GM18858 (cell line): ENCODE results near the gene PHOSPHO1.

Experiments
- ATAC-seq: cut with Tn5 transposase; IDR thresholded peaks from one replicate; pipeline ENCODE4 v1.9.1; 2021; ENCODE audit not compliant: unreplicated experiment

The PHOSPHO1 gene

DNA sequence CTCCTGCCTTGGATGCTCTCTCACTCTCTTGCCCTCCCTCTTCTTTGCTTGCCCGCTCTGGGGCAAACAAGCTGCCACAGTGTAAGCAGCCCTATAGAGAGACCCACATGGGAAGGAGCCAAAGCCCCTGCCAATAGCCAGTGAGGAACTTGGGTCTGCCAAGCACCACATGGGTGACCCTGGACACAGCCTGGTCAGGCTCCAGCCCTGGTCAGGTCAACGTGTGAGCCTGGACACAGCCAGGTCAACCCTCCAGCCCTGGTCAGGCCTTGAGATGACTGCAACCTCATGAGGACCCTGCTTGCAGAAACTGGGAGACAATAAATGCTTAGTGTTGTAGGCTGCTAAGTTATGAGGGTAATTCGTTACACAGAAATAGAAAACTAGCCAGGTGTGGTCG is 14.3 kb upstream of the PHOSPHO1 start:
- no peak for ATAC-seq

GRCh38 chr17:49242813-49243212 is 12.2 kb upstream of the PHOSPHO1 start:
- no peak for ATAC-seq

DNA sequence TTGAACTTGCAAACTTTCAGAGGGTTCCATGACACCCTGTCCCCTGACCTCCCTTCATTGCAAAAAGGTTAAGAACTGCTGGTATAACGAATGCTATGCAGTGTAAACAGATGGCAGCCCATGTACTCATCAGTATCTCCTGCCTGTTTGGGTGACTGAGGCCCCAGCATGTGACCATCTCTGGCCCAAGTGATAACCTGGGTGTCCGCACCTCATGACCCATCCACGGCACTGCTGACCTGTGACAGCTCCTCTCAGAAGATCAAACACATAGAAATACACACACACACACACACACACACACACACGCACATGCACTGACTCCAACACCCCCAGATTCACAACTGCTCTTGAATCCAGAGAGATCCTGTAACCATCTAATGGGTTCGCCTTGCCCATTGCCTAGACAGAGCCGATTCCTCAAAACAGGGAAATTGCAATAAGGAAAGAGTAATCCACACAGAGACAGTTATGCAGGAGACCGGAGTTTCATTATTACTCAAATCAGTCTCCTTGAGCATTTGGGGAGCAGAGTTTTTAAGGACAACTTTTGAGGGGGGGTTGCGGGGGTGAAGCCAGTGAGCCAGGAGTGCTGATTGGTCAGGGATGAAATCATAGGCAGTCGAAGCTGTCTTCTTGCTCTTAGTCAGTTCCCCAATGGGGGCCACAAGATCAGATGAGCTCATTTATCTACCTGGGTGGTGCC is 11.3 kb upstream of the PHOSPHO1 start:
- ATAC-seq, result no peak

DNA sequence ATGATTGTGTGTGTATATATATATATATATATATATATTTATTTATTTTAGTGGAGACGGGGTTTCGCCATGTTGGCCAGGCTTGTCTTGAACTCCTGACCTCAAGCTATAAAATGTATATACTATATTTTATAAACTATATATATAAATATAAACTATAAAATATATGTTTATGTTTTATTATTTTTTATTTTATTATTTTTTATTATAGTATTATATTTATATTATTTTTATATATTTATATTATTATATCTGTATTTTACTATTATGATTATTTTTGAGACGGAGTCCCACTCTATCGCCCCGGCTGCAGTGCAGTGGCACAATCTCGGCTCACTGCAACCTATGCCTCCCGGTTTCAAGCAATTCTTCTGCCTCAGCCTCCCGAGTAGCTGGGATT is 10.5 kb upstream of the PHOSPHO1 start:
- no peak for ATAC-seq

DNA sequence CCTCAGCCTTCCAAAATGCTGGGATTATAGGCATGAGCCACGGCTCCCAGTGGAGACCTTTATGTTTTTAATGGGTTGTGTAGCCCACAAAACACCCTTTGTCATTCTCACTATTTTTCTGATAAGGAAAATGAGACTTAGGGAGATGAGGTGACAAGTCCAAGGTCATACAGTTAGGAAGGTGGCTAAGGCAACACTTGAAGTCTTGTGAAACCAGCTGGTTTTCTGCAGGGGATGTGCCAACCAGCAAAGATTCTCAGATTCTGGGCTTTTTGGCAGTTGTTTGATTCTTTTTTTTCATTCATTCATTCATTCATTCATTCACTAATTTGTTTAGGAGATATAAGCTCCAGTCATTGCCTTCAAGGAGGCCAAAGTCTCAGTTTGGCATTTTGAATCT is 10.0 kb upstream of the PHOSPHO1 start:
- ATAC-seq, result no peak

DNA sequence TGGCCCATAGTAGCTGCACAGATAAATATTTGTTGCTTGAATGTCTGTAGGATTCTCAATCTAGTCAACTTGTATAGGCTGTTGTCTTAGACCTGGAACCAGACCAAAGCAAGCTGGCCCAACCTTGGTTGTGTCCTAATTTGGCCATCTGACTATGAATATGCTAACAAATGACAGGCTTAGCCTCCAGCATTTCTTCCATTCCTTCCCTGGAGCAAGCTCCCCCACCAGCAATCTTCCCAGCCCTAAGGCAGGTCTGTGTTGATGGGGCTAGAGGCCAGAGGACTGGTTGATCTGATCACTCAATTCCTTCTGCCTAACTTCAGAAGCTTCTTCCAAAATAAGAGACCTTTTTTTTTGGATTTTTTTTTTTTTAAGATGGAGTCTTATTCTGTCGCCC is 9.4 kb upstream of the PHOSPHO1 start:
- ATAC-seq, result no peak

DNA sequence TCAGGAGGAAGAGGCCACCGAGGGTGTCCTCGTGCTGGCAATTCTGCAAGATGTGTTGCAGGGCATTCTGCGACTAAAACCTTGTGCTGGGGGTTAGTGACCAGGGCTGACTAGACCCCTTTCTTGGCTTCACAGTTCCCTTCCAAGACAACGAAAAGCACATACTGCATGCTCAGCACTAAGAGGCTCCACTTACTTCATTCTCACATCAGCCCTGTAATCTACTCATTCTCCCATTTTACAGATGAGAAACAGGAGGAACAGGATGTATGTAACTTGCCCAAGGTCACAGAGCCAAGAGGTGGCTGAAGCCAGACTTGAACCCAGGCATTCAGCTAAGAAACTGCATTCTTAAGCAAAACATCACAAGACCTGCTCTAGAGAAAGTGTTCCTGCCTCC is 5.3 kb upstream of the PHOSPHO1 start:
- ATAC-seq, result no peak

GRCh38 chr17:49234509-49235080 is 4.0 kb upstream of the PHOSPHO1 start:
- no peak for ATAC-seq

GRCh38 chr17:49231563-49231894 is 942 bp upstream of the PHOSPHO1 start:
- no peak for ATAC-seq

DNA sequence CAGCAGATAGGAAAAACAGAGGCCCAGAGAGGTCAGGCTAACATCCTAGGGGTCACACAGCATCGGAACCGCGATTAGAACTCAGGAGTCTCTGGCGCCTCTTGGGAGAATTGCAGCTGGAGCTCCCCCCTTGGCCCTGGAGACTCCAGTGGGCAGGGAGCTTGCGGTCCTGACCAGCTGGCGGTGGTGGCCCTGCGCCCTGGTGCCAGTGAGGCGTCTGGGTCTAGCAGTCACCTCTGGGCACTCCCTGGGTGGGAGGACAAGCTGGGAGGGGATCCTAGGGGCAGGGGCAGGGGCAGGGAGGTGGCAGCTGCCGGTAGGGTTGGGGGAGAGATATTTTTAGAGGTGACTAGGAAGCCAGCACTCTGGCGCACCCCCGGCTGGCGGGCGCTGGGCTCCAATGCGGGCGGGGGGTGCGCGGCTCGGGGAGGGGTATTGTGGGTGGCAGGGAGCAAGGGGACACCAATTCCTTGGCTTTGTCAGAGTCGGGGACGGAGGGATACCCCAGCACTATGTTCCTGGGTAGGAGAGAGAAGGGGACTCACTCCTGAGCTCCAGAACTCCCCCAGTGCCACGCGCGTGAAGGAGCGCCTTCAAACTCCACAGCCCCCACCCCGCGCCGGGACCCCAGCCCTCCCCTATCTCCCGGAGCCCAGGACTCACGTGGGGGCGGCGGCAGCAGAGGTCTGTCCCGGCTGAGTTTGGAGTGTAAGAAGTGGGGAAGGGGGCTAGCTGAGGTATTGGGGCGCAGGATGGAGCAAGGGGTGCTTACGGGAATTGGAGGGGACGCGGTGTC is 584 bp downstream of the PHOSPHO1 start:
- ATAC-seq, result no peak

DNA sequence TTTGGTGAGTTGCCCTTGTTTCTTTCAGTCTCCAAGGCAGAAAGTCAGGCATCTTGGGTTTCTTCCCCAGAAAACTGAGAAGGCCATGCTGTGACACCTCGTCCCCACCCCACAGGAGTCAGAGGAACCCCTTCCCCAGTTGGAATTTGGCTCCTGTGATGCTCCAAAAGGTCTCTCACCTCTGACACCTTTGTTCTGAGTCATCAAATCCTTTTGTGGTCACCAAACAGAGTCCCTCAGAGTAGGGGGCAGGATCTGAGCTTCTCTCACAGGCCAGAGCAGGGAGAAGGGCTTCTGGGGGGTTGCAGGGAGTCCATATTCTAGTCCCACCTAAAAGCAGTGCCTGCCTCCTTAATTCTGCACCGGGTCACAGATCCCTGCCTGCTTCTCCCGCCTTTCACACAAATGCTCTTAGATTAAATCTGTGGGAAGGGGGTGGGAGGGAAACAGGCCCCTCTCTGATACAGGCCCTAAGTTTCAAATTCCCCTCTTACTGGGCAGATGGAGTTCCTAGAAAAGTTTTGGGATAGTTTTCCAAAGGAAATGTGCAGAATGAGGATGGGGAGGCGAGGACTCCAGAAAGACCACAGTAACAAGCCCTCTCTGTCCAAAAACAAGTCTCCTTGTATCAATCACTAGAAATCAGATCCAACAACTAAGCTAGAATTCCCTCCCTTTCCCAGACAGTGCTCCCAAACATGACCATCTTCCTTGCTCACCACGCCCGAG is 1.3 kb downstream of the PHOSPHO1 start:
- no peak for ATAC-seq

DNA sequence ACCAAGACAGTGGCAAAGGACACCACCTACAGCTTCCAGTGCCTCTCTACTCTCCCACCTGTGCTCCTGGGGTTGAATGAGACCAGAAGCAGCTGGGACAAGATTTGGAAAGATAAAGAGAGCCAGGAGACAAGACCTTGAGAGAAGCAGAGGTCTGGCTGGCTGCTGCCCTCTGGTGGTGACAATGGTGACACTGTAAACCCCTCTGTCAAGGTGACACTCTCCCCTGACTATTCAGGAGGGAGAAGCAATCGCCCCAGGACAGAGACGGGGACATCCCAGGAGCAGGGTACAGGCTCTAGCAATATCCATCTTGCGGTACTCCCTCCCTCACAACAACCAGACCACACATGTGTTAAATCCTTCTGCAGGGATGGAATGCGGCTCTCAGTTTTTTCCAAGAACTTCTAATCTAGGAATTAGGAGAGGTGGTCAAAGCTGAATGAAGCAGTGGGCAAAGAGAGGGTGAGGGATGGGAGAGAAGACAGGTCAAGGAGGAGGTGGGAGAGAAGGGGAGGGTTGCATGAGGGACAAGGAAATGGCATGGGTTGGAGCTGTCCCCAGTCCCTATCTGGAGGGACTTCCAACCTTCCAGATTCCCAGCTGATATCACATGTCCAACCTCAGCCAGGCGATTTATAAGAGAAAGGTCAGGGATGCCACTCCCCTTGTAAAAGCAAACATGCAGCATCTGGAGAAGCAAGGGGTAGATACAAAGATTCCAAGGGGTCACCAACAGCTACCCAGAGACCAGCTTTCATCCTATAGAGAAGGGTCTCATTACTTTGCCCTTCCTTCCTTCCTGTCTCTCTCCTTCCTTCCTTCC is 2.9 kb downstream of the PHOSPHO1 start:
- no peak for ATAC-seq

DNA sequence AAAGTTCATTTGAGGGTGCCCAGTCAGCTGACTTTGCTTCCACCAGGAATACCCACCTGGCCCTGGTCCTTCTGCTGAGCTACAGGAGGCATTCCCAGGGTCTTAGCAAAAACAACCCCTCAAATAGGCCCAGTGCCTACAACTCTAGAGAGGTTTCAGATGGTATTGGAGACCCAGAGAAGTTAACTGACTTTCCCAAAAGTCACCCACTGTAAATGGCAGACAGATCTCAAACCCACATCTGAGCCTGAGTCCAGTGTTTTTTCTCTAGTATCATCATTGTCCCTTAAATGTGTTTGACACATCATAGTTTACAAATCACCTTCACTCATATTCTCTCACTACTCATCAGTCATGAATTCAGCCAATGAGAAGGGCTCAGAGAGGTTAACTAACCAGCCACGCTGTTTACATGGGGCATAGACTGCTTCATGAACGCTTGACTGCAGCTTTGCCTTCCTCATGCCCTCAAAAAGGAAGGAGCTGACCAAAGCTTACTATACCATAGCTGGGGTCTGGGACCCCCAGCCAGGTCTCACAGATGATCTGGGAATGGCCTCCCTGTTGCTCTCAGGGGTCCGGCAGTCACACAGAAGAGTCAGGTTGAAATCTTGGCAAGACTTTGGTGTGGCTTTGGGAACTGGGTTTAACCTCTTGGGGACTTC is 3.7 kb downstream of the PHOSPHO1 start:
- no peak for ATAC-seq

DNA sequence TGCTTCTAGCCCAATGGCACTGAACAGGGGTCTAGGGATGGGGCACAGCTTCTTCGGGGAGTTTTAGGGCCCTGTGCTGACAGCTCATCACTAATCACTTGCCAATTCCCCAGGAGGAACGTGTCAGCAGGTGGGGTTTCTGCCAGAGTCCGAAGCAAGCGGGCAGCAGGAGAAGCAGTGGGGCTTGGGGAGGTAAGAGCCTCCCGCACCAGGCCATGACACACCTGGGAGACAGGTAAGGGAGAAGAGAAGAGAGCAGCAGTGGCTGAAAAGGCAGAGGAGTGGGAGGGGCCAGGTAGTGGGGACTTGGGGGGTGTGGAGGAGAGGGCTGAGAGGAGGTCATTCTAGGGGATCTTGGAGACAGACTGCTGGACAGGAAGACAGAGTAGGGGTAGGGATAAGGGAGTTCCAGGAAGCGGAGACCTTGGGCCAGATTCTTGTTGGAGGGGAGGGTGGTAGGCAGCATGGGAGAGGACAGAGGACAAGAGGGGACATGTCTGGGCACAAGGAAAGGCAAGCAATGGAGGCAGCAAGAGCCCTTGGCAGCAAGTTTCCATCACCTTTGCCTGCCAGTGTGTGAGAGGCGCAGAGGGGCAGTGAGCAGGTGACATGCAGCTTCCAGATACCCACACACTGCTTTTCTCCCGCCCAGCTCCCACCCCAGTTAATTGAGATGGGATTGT is 4.9 kb downstream of the PHOSPHO1 start:
- no peak for ATAC-seq

- no peak for ATAC-seq
These were observed 5.6 kb downstream of the PHOSPHO1 start for GRCh38 chr17:49224997-49225337.

GRCh38 chr17:49224198-49224996 is 6.2 kb downstream of the PHOSPHO1 start:
- no peak for ATAC-seq

DNA sequence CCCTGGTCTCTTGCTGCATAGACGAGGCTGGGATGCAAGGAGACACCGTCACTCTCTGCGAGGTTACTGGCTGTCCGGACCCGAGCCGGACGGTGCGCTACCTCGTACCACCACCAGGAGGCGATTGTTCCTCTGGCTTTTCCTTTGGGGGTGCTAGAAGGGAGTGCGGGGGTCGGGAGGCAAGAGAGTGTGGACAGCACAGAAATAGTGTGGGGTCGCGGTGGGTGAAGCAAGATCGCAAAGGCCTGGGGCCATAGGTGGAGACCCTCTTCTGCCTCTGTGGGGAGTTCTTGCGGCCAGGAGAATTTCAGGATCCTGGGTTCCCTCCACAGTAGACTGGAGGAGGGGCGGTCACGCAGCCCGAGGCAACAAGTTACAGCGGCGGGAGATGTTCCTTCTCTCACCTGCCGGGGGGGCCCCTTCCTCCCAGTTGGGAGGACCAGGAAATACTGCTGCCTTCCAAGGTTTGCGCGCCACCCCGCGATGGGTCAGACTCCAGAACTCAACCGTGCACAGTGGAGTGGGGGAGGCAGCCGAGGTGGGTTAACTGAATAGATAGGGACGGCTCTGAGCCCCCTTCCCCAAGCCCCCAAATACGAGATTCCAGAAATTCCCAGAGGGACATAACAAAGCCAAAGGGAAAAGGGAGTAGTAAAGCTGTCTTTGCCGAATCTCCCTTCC is 6.9 kb downstream of the PHOSPHO1 start:
- ATAC-seq, result no peak

DNA sequence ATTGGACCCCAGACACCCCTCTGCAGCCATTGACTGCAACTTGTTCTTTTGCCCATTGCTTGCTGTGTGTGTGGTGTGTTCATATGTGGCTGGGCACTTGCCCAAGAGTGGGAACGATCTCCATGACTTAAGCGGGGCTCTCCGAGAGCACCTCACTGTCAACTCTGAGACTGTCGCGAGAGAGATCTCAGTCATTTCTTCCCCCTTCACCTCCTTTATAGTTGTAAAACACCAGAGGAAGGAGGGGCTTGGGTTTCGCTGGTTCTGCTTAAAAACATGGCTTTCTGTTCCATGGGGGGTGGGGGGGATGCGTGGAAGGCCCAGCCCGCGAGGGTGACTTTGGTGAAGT is 7.4 kb downstream of the PHOSPHO1 start:
- ATAC-seq, result no peak

DNA sequence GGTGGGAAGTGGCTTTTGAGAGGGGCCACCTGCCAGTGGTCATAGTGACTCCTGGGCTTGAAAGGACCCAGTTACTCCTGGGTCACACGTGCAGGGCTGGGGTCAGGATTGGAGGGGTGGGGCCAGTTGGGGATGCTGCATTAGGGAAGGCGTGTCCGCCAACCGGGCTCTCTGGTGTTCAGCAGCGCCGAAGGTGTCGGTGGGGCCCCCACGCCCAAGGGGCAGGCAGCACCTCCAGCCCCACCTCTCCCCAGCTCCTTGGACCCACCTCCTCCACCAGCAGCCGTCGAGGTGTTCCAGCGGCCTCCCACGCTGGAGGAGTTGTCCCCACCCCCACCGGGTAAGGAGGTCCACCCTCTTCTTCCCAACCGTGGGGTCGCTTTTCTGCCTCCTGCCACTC is 10.6 kb downstream of the PHOSPHO1 start:
- ATAC-seq, result no peak
